Activated T-helper 9 cell treated with anti-CD3 and anti-CD28 coated beads, Interleukin-2, amount 50 U/mL, for 16 hours (primary cell): Measurements from ENCODE around the gene PDGFB.

ENCODE experiments used
- DNase-seq: peaks from one replicate; pipeline ENCODE4 v3.0.0-alpha.2; 2020; ENCODE audit warnings: low read depth

PDGFB gene

GRCh38 chr22:39244496-39245129 is at the start of gene PDGFB:
Gene PDGFB, minus strand, starts transcription at chr22:39244982. Its CDS starts 1,019 bp downstream, at chr22:39243963.
- DNase-seq, result no peak

GRCh38 chr22:39293766-39294368 is 49.1 kb upstream of the PDGFB start:
- DNase-seq, result no peak

GRCh38 chr22:39292561-39293074 is 47.8 kb upstream of the PDGFB start:
- no peak for DNase-seq

- DNase-seq, result no peak
These were observed 47.3 kb upstream of the PDGFB start for GRCh38 chr22:39292031-39292462.

GRCh38 chr22:39291523-39291922 is 46.7 kb upstream of the PDGFB start:
- DNase-seq, result no peak

GRCh38 chr22:39290724-39291161 is 46.0 kb upstream of the PDGFB start:
- no peak for DNase-seq

- DNase-seq, result no peak
These were observed 45.4 kb upstream of the PDGFB start for GRCh38 chr22:39289975-39290720.

GRCh38 chr22:39289533-39289932 is 44.8 kb upstream of the PDGFB start:
- DNase-seq, result no peak

- no peak for DNase-seq
These were observed 43.5 kb upstream of the PDGFB start for GRCh38 chr22:39288135-39288898.

GRCh38 chr22:39287076-39287725 is 42.4 kb upstream of the PDGFB start:
- DNase-seq, result no peak

- no peak for DNase-seq
These were observed 40.2 kb upstream of the PDGFB start for GRCh38 chr22:39284983-39285382.

- DNase-seq, result no peak
These were observed 39.6 kb upstream of the PDGFB start for GRCh38 chr22:39284142-39284980.

- no peak for DNase-seq
These were observed 38.8 kb upstream of the PDGFB start for GRCh38 chr22:39283322-39284141.

- DNase-seq, result no peak
These were observed 38.0 kb upstream of the PDGFB start for GRCh38 chr22:39282645-39283321.

GRCh38 chr22:39281126-39281525 is 36.3 kb upstream of the PDGFB start:
- no peak for DNase-seq

- DNase-seq, result no peak
These were observed 35.5 kb upstream of the PDGFB start for GRCh38 chr22:39280250-39280649.

GRCh38 chr22:39279170-39279850 is 34.5 kb upstream of the PDGFB start:
- DNase-seq, result no peak

GRCh38 chr22:39278040-39278439 is 33.3 kb upstream of the PDGFB start:
- no peak for DNase-seq

- no peak for DNase-seq
These were observed 32.4 kb upstream of the PDGFB start for GRCh38 chr22:39277142-39277607.
